Caco-2 (cell line): ENCODE data around the gene FOXP1. TPM values are rescaled to one million over a fixed set of nuclear protein-coding genes. Genes with fewer than 3 reads are reported as not detected.

Experiments used
- BruUV-seq: library from RNA; stranded (reverse); fragments of 400-500 nt; replicated peaks from 2 replicates; lab custom pipeline; 2021; lab: Mats Ljungman, UMichigan
- CTCF ChIA-PET: fragments of 300-600 bp; sonication (Branson Sonifier 250); formaldehyde crosslinking; loops from one replicate; lab custom pipeline; 2022; ENCODE audit warnings: antibody characterized with exemption; lab: Charles Lee
- POLR2A ChIA-PET: fragments of 300-600 bp; sonication (Branson Sonifier 250); formaldehyde crosslinking; loops from one replicate; lab custom pipeline; 2022; ENCODE audit warnings: antibody characterized with exemption; lab: Charles Lee
- DNase-seq, 2 experiments: peaks; one replicate each; pipeline versions ENCODE4 v3.0.0 to v3.0.0-alpha.2; 2020 to 2022
- H3K27me3 ChIP-seq: replicated peaks from 2 replicates; pipeline ENCODE4 v1.6.0; 2011; ENCODE audit warnings: low read length; ENCODE audit not compliant: control insufficient read depth, insufficient read depth
- H3K36me3 ChIP-seq: 2 replicates; pipeline ENCODE4 v1.5.1; 2011; ENCODE audit warnings: low read length; ENCODE audit not compliant: control insufficient read depth, insufficient read depth
- H3K4me1 ChIP-seq: fragments of 250-450 bp; sonication (Bioruptor Pico); 2 replicates; pipeline ENCODE4 v1.5.1; 2020; ENCODE audit warnings: mild to moderate bottlenecking
- H3K4me3 ChIP-seq: 2 replicates; pipeline ENCODE4 v1.5.1; 2011; ENCODE audit warnings: low read depth, mild to moderate bottlenecking, control low read depth, low read length
- H3K9me3 ChIP-seq: fragments of 250-450 bp; sonication (Bioruptor Pico); 2 replicates; pipeline ENCODE4 v1.5.1; 2020; ENCODE audit warnings: mild to moderate bottlenecking, moderate library complexity
- H3K27ac Mint-ChIP-seq: one replicate; pipeline ENCODE4 v1.8.0; 2022; ENCODE audit warnings: mixed read lengths; ENCODE audit not compliant: unreplicated experiment
- H3K27me3 Mint-ChIP-seq: one replicate; pipeline ENCODE4 v1.8.0; 2022; ENCODE audit warnings: mixed read lengths; ENCODE audit not compliant: insufficient read depth, unreplicated experiment
- H3K36me3 Mint-ChIP-seq: one replicate; pipeline ENCODE4 v1.8.0; 2022; ENCODE audit warnings: mild to moderate bottlenecking, mixed read lengths; ENCODE audit not compliant: insufficient read depth, unreplicated experiment
- H3K4me1 Mint-ChIP-seq: one replicate; pipeline ENCODE4 v1.8.0; 2022; ENCODE audit warnings: low read depth, mixed read lengths; ENCODE audit not compliant: unreplicated experiment
- H3K4me3 Mint-ChIP-seq: one replicate; pipeline ENCODE4 v1.8.0; 2022; ENCODE audit warnings: mild to moderate bottlenecking, moderate library complexity, mixed read lengths; ENCODE audit not compliant: unreplicated experiment
- H3K9me3 Mint-ChIP-seq: one replicate; pipeline ENCODE4 v1.8.0; 2022; ENCODE audit warnings: mixed read lengths; ENCODE audit not compliant: unreplicated experiment
- intact Hi-C: fragments of 100-400 bp; cut with micrococcal nuclease; formaldehyde crosslinking; loops from one replicate; pipeline ENCODE4 v1.10.0; 2022; ENCODE audit not compliant: unreplicated experiment
- total RNA-seq: library from RNA; stranded (reverse); gene quantifications from 2 replicates; pipeline ENCODE4 v1.2.3, GENCODE V29; 2022
- TF ChIP-seq, protein P1 (sequence below), 2 experiments: fragments of 200-600 bp in 1 of 2; IDR thresholded peaks; 1 replicate in 1 of 2; 2 replicates in 1 of 2; pipeline versions ENCODE4 v1.5.1 to v1.8.0; 2011 to 2022; ENCODE audit warnings: antibody characterized with exemption in 1 of 2, control low read depth in 1 of 2, inconsistent platforms in 1 of 2, low read depth in 1 of 2, low read length in 1 of 2, mild to moderate bottlenecking in 1 of 2, moderate library complexity in 1 of 2; ENCODE audit not compliant: insufficient read depth in 1 of 2, severe bottlenecking in 1 of 2, unreplicated experiment in 1 of 2

The FOXP1 gene
- total RNA-seq, 1 experiment from 2014 or later: 131 TPM

GRCh38 chr3:71415681-71416122 is 167.8 kb downstream of the FOXP1 start:
- Mint-ChIP-seq H3K4me1 (peaks cover 44% of the 10 kb centered on the region), H3K27me3 (no peaks in the 10 kb centered on the region), H3K36me3 (peaks cover 16% of the 10 kb centered on the region), H3K4me3 (peak overlapping the region; percentile 63), H3K9me3 (no peaks in the 10 kb centered on the region), H3K27ac (peak overlapping the region; percentile 96)
- Histone ChIP-seq H3K36me3 (no peaks in the 10 kb centered on the region), H3K9me3 (no peaks in the 10 kb centered on the region), H3K4me3 (no peak overlapping the region), H3K4me1 (peaks cover 40% of the 10 kb centered on the region), H3K27me3 (no peaks in the 10 kb centered on the region)
- DNase-seq: peak in 1 of 2 experiments; percentile 71
- intact Hi-C loops: loop anchor here (1.0 to 5.0 kb wide), 5 partner anchors 39 to 353 kb away; no protein-coding TSS in a partner anchor
- TF ChIP-seq, protein P1, sequence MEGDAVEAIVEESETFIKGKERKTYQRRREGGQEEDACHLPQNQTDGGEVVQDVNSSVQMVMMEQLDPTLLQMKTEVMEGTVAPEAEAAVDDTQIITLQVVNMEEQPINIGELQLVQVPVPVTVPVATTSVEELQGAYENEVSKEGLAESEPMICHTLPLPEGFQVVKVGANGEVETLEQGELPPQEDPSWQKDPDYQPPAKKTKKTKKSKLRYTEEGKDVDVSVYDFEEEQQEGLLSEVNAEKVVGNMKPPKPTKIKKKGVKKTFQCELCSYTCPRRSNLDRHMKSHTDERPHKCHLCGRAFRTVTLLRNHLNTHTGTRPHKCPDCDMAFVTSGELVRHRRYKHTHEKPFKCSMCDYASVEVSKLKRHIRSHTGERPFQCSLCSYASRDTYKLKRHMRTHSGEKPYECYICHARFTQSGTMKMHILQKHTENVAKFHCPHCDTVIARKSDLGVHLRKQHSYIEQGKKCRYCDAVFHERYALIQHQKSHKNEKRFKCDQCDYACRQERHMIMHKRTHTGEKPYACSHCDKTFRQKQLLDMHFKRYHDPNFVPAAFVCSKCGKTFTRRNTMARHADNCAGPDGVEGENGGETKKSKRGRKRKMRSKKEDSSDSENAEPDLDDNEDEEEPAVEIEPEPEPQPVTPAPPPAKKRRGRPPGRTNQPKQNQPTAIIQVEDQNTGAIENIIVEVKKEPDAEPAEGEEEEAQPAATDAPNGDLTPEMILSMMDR (IDR thresholded peaks at IDR 0.05; ENCODE audit: insufficient read depth in 1 of 2, low read depth in 1 of 2, low read length in 1 of 2, severe bottlenecking in 1 of 2, unreplicated experiment in 1 of 2): no peak
- ChIA-PET POLR2A (no interaction called here), CTCF (interaction anchor here (1.0 kb wide), 1 partner anchor 462 kb away, joined by 3 read pairs; no protein-coding TSS in a partner anchor)
- no TSS peak for BruUV-seq

DNA sequence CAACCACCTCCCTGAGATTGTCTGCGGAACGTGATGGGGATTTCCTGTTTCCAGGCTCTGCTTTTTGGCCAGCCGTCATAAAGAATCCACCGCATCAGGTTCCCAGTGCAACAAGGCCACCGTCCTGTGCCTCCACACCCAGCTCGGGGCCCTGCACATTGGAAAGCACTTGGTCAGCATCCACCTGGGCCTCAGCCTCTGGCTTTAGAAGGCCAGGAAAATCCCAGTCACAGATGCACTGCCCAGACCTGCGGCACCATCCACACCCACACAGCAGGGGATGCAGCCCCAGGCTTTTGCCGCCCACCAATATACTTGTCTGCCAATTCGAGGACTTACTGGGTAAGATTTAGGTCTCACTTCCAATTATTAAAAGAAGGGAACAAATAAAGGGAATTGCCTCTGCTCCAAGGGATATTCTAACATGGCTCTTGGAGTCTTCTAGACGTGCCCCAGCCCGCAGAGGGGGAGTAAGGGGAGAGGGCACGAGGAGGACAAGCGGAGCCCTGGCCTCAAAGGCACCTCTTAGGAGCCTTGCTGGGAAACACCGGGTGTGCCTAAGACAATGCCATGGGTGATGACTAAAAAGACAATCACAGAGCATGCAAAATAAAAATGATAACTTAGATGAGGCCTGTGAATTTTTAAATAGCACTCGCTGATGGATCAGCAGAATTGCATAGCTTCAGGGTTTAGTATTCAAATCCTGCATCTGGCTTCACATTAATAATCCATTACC is 169.2 kb downstream of the FOXP1 start:
- Histone ChIP-seq H3K9me3 (no peaks in the 10 kb centered on the region), H3K36me3 (no peaks in the 10 kb centered on the region), H3K4me3 (no peak overlapping the region), H3K27me3 (no peaks in the 10 kb centered on the region), H3K4me1 (peaks cover 54% of the 10 kb centered on the region)
- ChIA-PET POLR2A (no interaction called here), CTCF (no interaction called here)
- peaks cover 16% of the 10 kb centered on the region for H3K36me3 Mint-ChIP-seq
- H3K9me3 Mint-ChIP-seq: no peaks in the 10 kb centered on the region
- H3K4me3 Mint-ChIP-seq: no peak overlapping the region
- TF ChIP-seq, protein P1 (IDR thresholded peaks at IDR 0.05; ENCODE audit: insufficient read depth in 1 of 2, low read depth in 1 of 2, low read length in 1 of 2, severe bottlenecking in 1 of 2, unreplicated experiment in 1 of 2): no peak
- intact Hi-C loops: no loop called here
- no TSS peak for BruUV-seq
- H3K4me1 Mint-ChIP-seq: peaks cover 45% of the 10 kb centered on the region
- DNase-seq: no peak
- peak overlapping the region; percentile 96 for H3K27ac Mint-ChIP-seq
- no peaks in the 10 kb centered on the region for H3K27me3 Mint-ChIP-seq

DNA sequence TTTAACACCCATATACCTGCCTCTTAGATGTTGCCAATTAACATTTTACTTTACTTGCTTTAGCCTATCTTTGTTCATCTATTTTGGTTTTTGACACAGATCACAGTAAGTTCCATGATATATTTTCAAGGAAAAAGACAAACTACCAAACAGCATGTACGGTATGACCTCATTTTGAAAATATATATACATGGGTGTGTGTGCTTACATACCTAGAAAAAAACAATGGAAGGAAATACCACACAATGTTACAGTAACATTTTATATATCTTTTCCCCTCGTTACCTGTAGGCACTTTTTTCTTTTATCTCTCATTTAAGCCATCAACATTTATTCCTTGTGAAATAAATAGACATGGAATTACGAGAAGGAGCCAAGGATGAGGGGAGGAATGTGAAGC is 170.0 kb downstream of the FOXP1 start:
- H3K4me1 ChIP-seq: peaks cover 56% of the 10 kb centered on the region
- intact Hi-C loops: no loop called here
- no peaks in the 10 kb centered on the region for H3K27me3 Mint-ChIP-seq
- no TSS peak for BruUV-seq
- no peaks in the 10 kb centered on the region for H3K9me3 Mint-ChIP-seq
- H3K9me3 ChIP-seq: no peaks in the 10 kb centered on the region
- no peak overlapping the region for H3K4me3 Mint-ChIP-seq
- peaks cover 16% of the 10 kb centered on the region for H3K36me3 Mint-ChIP-seq
- no peaks in the 10 kb centered on the region for H3K36me3 ChIP-seq
- CTCF ChIA-PET: no interaction called here
- H3K27ac Mint-ChIP-seq: peak overlapping the region; percentile 46
- no peaks in the 10 kb centered on the region for H3K27me3 ChIP-seq
- no peak overlapping the region for H3K4me3 ChIP-seq
- H3K4me1 Mint-ChIP-seq: peaks cover 49% of the 10 kb centered on the region
- TF ChIP-seq, protein P1 (IDR thresholded peaks at IDR 0.05; ENCODE audit: insufficient read depth in 1 of 2, low read depth in 1 of 2, low read length in 1 of 2, severe bottlenecking in 1 of 2, unreplicated experiment in 1 of 2): no peak
- POLR2A ChIA-PET: no interaction called here
- no peak for DNase-seq
